GM12864 (cell line): ENCODE data around the gene PLCB3.

Source experiments
- DNase-seq: peaks from one replicate; pipeline ENCODE4 v3.0.0-alpha.2; 2011; ENCODE audit warnings: low read depth
- H3K4me3 ChIP-seq: 2 replicates; pipeline ENCODE4 v1.5.1; 2011; ENCODE audit warnings: mild to moderate bottlenecking, low read depth, low read length, control low read depth
- TF ChIP-seq, protein P1 (sequence below): IDR thresholded peaks from 2 replicates; pipeline ENCODE4 v1.5.1; 2011; ENCODE audit warnings: low read depth, mild to moderate bottlenecking, moderate library complexity, low read length, control low read depth, inconsistent platforms; ENCODE audit errors: missing control alignments

PLCB3 gene

DNA sequence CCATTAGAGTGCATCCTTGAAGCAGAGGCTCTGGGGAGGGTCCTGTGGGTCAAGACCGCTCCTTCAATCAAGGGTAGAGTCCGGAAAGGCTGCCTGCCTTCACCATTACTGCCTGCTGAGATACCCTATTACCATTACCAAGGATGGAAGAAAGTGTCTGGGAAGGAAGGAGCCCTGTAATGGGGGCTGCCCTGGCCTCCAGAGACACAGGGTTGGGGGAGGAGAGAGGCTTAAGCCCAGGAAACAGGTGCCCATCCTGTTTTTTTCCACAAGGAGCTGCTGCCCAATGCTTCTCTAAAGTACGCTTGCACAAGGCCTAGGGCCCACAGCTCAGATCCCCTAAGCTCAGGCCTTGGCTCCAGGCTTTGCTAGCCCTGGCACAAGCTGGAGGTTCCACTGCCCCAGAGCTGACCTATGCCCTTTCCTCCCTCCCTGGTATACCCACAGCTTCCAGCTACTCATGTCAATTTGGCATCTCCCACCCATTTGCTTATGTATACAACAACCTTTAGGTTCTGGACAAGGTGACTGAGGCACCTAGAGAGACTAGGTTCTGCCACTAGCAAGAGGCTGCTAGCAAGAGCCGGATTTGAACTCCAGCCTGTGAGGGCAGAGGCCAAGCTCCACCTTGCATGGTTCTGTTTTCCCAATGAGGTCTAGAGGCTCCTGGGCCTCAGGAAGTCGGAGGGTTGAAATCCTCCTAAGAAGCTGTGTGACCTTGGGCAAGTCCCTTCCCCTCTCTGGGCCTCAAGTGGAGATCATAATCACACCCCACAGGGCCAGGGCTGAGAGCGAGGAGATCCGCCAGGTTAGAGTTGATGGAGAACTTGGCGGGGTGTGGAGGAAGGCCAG, 1.5 kb upstream of the PLCB3 start:
- DNase-seq = no peak
- TF ChIP-seq, protein P1, sequence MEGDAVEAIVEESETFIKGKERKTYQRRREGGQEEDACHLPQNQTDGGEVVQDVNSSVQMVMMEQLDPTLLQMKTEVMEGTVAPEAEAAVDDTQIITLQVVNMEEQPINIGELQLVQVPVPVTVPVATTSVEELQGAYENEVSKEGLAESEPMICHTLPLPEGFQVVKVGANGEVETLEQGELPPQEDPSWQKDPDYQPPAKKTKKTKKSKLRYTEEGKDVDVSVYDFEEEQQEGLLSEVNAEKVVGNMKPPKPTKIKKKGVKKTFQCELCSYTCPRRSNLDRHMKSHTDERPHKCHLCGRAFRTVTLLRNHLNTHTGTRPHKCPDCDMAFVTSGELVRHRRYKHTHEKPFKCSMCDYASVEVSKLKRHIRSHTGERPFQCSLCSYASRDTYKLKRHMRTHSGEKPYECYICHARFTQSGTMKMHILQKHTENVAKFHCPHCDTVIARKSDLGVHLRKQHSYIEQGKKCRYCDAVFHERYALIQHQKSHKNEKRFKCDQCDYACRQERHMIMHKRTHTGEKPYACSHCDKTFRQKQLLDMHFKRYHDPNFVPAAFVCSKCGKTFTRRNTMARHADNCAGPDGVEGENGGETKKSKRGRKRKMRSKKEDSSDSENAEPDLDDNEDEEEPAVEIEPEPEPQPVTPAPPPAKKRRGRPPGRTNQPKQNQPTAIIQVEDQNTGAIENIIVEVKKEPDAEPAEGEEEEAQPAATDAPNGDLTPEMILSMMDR = no peak
- no peak overlapping the region for H3K4me3 ChIP-seq

DNA sequence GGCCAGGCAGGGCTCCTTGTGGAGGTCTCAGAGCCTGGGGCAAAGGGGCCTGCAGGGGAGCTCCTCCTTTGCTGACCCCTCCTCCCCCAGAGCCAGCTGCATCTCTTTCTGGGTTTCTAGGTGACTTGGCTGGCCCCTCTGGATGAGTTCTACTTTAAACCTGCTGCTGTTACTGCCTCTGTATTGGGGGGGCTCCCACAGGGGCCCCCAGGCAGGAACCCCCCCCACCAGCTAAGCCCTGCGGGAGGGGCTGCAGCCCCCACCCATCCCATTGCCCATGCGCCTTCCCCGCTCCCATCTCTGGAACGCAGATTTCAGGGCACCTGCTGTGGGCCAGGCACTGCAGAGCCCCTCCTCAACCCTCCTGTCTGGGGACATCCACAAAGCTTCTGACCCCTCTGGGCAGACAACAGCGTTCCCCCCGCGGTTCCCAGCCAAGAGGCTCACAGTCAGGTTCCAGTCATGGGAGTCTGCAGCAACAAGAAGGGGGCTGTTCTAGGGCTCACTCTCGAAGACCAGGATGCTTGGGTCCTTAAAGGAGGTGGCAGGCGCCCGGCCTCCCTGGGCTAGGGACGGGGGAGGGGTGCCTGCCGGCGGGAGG, 815 bp upstream of the PLCB3 start:
- no peak for DNase-seq
- peak overlapping the region; percentile 43 for H3K4me3 ChIP-seq
- TF ChIP-seq, protein P1 = no peak

DNA sequence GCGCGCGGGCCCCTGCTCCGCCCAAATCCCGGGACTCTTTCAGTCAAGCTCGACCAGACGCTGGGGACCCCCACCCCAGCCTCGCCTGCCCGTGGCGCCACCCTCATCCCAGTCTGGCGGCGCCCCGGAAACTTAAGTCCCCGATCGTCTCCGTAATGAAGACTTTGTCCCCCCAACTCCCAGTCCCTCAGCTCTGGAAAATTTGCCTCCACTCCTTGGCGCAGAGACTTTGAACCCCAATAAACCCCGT, 348 bp downstream of the PLCB3 start:
- no peak for DNase-seq
- peak overlapping the region; percentile 73 for H3K4me3 ChIP-seq
- TF ChIP-seq, protein P1 = no peak

DNA sequence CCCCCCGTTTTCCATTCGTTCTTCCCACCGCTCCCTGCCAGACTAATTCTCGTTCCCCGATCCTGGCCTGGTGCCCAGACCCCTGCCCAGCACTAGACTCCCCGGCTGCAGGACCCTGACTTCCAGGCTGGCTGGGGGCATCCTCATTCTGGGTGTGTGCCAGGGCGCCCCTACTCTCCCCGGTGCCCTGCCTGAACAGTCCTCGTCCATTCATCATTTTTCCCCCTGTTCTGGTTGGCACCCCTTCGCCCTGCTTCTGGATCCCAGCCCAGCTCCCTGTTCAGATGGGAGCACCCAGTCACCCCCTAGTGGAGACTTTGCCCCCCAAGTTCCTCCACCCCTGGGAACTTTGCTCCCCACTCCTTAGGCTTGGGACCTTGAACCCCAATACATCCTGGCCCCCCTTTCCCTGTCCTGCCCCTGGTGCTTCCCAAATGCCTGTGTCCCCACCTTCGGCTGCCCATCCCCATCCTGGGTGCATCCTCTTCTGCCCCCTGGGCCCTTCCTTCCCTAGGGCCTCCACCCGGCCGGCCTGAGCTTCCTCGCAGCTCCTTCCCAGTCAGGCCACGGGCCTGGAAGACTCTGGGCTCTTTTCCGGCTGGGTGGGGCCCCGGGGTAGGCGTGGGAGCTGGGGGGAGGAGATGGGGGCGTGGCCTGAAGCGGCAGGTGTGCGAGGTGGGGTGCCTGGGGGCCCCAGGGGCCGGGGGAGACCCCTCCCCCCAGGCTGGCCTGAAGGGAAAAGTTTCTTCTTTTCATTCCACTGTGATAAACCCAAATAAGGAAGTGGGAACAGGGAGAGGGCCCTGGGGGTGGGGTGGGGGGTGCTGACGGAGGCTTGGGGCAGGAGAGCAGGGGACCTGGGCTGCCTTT, 908 bp downstream of the PLCB3 start:
- TF ChIP-seq, protein P1 = peak; percentile 50
- DNase-seq = no peak
- H3K4me3 ChIP-seq = peak overlapping the region; percentile 73

- TF ChIP-seq, protein P1 = no peak
- DNase-seq = no peak
- H3K4me3 ChIP-seq = no peak overlapping the region
Measured at GRCh38 chr11:64253043-64253442, 1.7 kb downstream of the PLCB3 start.

DNA sequence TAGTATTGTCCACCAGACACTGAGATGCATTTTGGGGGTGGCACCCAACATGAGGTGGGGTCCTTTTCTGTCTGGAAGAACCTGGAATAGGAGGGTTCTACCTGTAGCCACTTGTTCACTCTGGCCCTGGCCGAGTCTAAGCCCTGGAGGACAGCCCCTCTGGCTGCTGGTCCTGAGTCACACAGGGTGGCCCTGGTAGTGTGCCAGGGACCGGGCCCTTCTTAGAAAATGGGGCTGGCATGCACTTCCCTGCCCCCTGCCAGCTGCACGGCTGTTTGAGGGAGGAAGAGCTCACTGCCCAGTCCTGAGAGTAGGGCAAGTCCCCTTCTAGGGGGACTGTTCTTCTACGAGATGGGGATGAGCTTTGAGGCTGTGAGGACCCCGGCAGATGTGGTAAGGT, 2.2 kb downstream of the PLCB3 start:
- TF ChIP-seq, protein P1 = no peak
- H3K4me3 ChIP-seq = no peak overlapping the region
- DNase-seq = no peak
